ENCODE data around the gene APBB1. TPM values are rescaled to one million over a fixed set of nuclear protein-coding genes. Genes with fewer than 3 reads are reported as not detected.

APBB1 gene
- total RNA-seq, 1 experiment from 2014 or later: 17.1 TPM

GRCh38 chr11:6438979-6439571, 20.2 kb upstream of the APBB1 start:
- H3K4me1 ChIP-seq (replicated peaks): no peaks in the 10 kb centered on the region
- no peak for DNase-seq (ENCODE audit: low read depth in 1 of 2, low spot score in 2 of 2)
- no peak overlapping the region for H3K4me3 ChIP-seq
- no peak overlapping the region for H3K27ac ChIP-seq
- no peaks in the 10 kb centered on the region for H3K27me3 ChIP-seq (replicated peaks)
- H3K36me3 ChIP-seq: no peaks in the 10 kb centered on the region
- H3K9me3 ChIP-seq (replicated peaks): no peaks in the 10 kb centered on the region

GRCh38 chr11:6437993-6438392, 19.1 kb upstream of the APBB1 start:
- H3K36me3 ChIP-seq: no peaks in the 10 kb centered on the region
- no peak for DNase-seq (ENCODE audit: low read depth in 1 of 2, low spot score in 2 of 2)
- no peak overlapping the region for H3K4me3 ChIP-seq
- H3K27me3 ChIP-seq (replicated peaks): no peaks in the 10 kb centered on the region
- no peaks in the 10 kb centered on the region for H3K9me3 ChIP-seq (replicated peaks)
- H3K4me1 ChIP-seq (replicated peaks): no peaks in the 10 kb centered on the region
- H3K27ac ChIP-seq: no peak overlapping the region

- no peak for DNase-seq (ENCODE audit: low read depth in 1 of 2, low spot score in 2 of 2)
- Histone ChIP-seq H3K36me3 (no peaks in the 10 kb centered on the region), H3K4me1 (replicated peaks) (no peaks in the 10 kb centered on the region), H3K27me3 (replicated peaks) (no peaks in the 10 kb centered on the region), H3K27ac (no peak overlapping the region), H3K4me3 (no peak overlapping the region), H3K9me3 (replicated peaks) (no peaks in the 10 kb centered on the region)
Measured at GRCh38 chr11:6437423-6437822, 18.5 kb upstream of the APBB1 start.

GRCh38 chr11:6433998-6434660, 15.2 kb upstream of the APBB1 start:
- no peak overlapping the region for H3K4me3 ChIP-seq
- no peak overlapping the region for H3K27ac ChIP-seq
- H3K27me3 ChIP-seq (replicated peaks): no peaks in the 10 kb centered on the region
- no peaks in the 10 kb centered on the region for H3K9me3 ChIP-seq (replicated peaks)
- DNase-seq (ENCODE audit: low read depth in 1 of 2, low spot score in 2 of 2): no peak
- H3K4me1 ChIP-seq (replicated peaks): no peaks in the 10 kb centered on the region
- H3K36me3 ChIP-seq: no peaks in the 10 kb centered on the region

GRCh38 chr11:6431861-6432260, 13.0 kb upstream of the APBB1 start:
- peak in 1 of 2 experiments; percentile 61 for DNase-seq (ENCODE audit: low read depth in 1 of 2, low spot score in 2 of 2)

GRCh38 chr11:6427516-6427915, 8.6 kb upstream of the APBB1 start:
- no peaks in the 10 kb centered on the region for H3K4me1 ChIP-seq (replicated peaks)
- no peaks in the 10 kb centered on the region for H3K27me3 ChIP-seq (replicated peaks)
- no peaks in the 10 kb centered on the region for H3K9me3 ChIP-seq (replicated peaks)
- no peaks in the 10 kb centered on the region for H3K36me3 ChIP-seq
- no peak for DNase-seq (ENCODE audit: low read depth in 1 of 2, low spot score in 2 of 2)
- no peak overlapping the region for H3K27ac ChIP-seq
- H3K4me3 ChIP-seq: no peak overlapping the region

More at GRCh38 chr11:6431861-6432260, 13.0 kb upstream of the APBB1 start:
- Histone ChIP-seq H3K4me3 (no peak overlapping the region), H3K4me1 (replicated peaks) (no peaks in the 10 kb centered on the region), H3K36me3 (no peaks in the 10 kb centered on the region), H3K9me3 (replicated peaks) (no peaks in the 10 kb centered on the region), H3K27me3 (replicated peaks) (no peaks in the 10 kb centered on the region), H3K27ac (no peak overlapping the region)

- no peaks in the 10 kb centered on the region for H3K9me3 ChIP-seq (replicated peaks)
- H3K4me3 ChIP-seq: no peak overlapping the region
- DNase-seq (ENCODE audit: low read depth in 1 of 2, low spot score in 2 of 2): no peak
- H3K4me1 ChIP-seq (replicated peaks): peaks cover 4% of the 10 kb centered on the region
- no peaks in the 10 kb centered on the region for H3K27me3 ChIP-seq (replicated peaks)
- no peak overlapping the region for H3K27ac ChIP-seq
- H3K36me3 ChIP-seq: no peaks in the 10 kb centered on the region
Measured at GRCh38 chr11:6420677-6421076, 1.8 kb upstream of the APBB1 start.

- Histone ChIP-seq H3K4me1 (replicated peaks) (peaks cover 4% of the 10 kb centered on the region), H3K27ac (no peak overlapping the region), H3K36me3 (no peaks in the 10 kb centered on the region), H3K4me3 (peak overlapping the region; percentile 74), H3K27me3 (replicated peaks) (no peaks in the 10 kb centered on the region), H3K9me3 (replicated peaks) (no peaks in the 10 kb centered on the region)
- DNase-seq (ENCODE audit: low read depth in 1 of 2, low spot score in 2 of 2): no peak
Measured at GRCh38 chr11:6418557-6419008, 311 bp downstream of the APBB1 start.

GRCh38 chr11:6417907-6418556, 862 bp downstream of the APBB1 start:
- H3K4me3 ChIP-seq: peak overlapping the region; percentile 74
- no peak for DNase-seq (ENCODE audit: low read depth in 1 of 2, low spot score in 2 of 2)
- no peak overlapping the region for H3K27ac ChIP-seq

GRCh38 chr11:6415797-6416196, 3.1 kb downstream of the APBB1 start:
- Histone ChIP-seq H3K27ac (no peak overlapping the region), H3K4me3 (no peak overlapping the region), H3K36me3 (no peaks in the 10 kb centered on the region), H3K4me1 (replicated peaks) (peaks cover 4% of the 10 kb centered on the region), H3K27me3 (replicated peaks) (no peaks in the 10 kb centered on the region), H3K9me3 (replicated peaks) (no peaks in the 10 kb centered on the region)
- DNase-seq (ENCODE audit: low read depth in 1 of 2, low spot score in 2 of 2): no peak

More at GRCh38 chr11:6417907-6418556, 862 bp downstream of the APBB1 start:
- peaks cover 4% of the 10 kb centered on the region for H3K4me1 ChIP-seq (replicated peaks)
- H3K9me3 ChIP-seq (replicated peaks): no peaks in the 10 kb centered on the region
- H3K36me3 ChIP-seq: no peaks in the 10 kb centered on the region
- H3K27me3 ChIP-seq (replicated peaks): no peaks in the 10 kb centered on the region

- DNase-seq (ENCODE audit: low read depth in 1 of 2, low spot score in 2 of 2): no peak
- H3K9me3 ChIP-seq (replicated peaks): no peaks in the 10 kb centered on the region
- no peak overlapping the region for H3K4me3 ChIP-seq
- no peaks in the 10 kb centered on the region for H3K27me3 ChIP-seq (replicated peaks)
- H3K36me3 ChIP-seq: no peaks in the 10 kb centered on the region
- H3K4me1 ChIP-seq (replicated peaks): peaks cover 4% of the 10 kb centered on the region
- no peak overlapping the region for H3K27ac ChIP-seq
Measured at GRCh38 chr11:6414874-6415328, 4.0 kb downstream of the APBB1 start.

GRCh38 chr11:6413791-6414201, 5.1 kb downstream of the APBB1 start:
- Histone ChIP-seq H3K27ac (no peak overlapping the region), H3K27me3 (replicated peaks) (no peaks in the 10 kb centered on the region), H3K9me3 (replicated peaks) (no peaks in the 10 kb centered on the region), H3K4me3 (no peak overlapping the region), H3K36me3 (no peaks in the 10 kb centered on the region), H3K4me1 (replicated peaks) (no peaks in the 10 kb centered on the region)
- DNase-seq (ENCODE audit: low read depth in 1 of 2, low spot score in 2 of 2): no peak

- Histone ChIP-seq H3K27ac (no peak overlapping the region), H3K4me3 (no peak overlapping the region), H3K36me3 (no peaks in the 10 kb centered on the region), H3K4me1 (replicated peaks) (no peaks in the 10 kb centered on the region), H3K9me3 (replicated peaks) (no peaks in the 10 kb centered on the region), H3K27me3 (replicated peaks) (no peaks in the 10 kb centered on the region)
- DNase-seq (ENCODE audit: low read depth in 1 of 2, low spot score in 2 of 2): no peak
Measured at GRCh38 chr11:6411594-6412031, 7.3 kb downstream of the APBB1 start.

Measured in SJSA1 (cell line).